Peyer's patch (tissue), 4 donors: ENCODE data around the gene DMD.

Source experiments
- CTCF ChIP-seq, 6 experiments: fragments of 450-650 bp in 4 of 6; fragments of 200-600 bp in 2 of 6; sonication (generic) in 1 of 6; IDR thresholded peaks; one replicate each; pipeline ENCODE4 v1.5.1; 2017 to 2019; ENCODE audit warnings: antibody characterized with exemption in 6 of 6, mild to moderate bottlenecking in 3 of 6, moderate library complexity in 1 of 6
- POLR2A ChIP-seq, 2 donors: fragments of 450-650 bp; IDR thresholded peaks; one replicate each; pipeline ENCODE4 v1.5.1; 2017; ENCODE audit warnings: antibody characterized with exemption in 2 of 2, mild to moderate bottlenecking in 2 of 2, moderate library complexity in 2 of 2

GRCh38 chrX:33086886-33087285 is 124.5 kb downstream of the DMD start:
- no peak for TF ChIP-seq CTCF (IDR thresholded peaks at IDR 0.05)
- TF ChIP-seq POLR2A (IDR thresholded peaks at IDR 0.05) = no peak
